Astrocyte of the spinal cord (primary cell): ENCODE measurements around the gene PYCR2.
A peak's percentile ranks its signal among the peaks of the same experiment; 100 is the strongest.

Experiments
- DNase-seq: peaks from one replicate; pipeline ENCODE4 v3.0.0; 2011; ENCODE audit warnings: low read depth, low spot score
- H3K4me3 ChIP-seq: 2 replicates; pipeline ENCODE4 v1.5.1; 2011; ENCODE audit warnings: low read depth, mild to moderate bottlenecking, low read length, moderate library complexity
- in situ Hi-C: cut with HindIII; loops from 2 replicates; pipeline ENCODE4 v1.10.0; 2017; ENCODE audit warnings: low sequenced_read_pairs
- TF ChIP-seq, protein P1 (sequence below): IDR thresholded peaks from 2 replicates; pipeline ENCODE4 v1.5.1; 2012; ENCODE audit warnings: low read depth, mild to moderate bottlenecking, low read length, inconsistent platforms

Gene PYCR2

DNA sequence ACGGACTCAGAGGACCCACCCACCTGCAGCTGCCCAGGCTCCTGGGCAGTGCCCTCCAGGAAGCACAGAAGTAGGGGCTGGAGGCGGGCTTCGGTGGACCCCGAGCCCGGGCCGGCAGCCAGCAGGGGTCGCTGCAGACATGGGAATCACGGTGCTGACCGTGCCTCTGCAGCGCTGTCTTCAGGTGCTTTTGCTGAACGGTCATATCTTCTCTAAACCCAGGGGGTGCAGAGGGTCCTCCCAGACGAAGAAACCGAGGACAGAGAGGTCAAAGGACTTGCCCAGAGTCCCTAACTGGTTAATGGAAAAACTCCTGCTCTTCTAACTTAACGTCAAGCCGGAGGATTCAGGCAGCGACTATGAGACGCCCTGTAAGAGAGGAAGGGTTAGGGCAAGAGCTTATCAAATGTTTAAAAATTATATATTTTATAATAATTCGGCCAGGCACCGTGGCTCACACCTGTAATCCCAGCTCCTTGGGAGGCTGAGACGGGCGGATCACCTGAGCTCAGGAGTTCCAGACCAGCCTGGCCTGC is 38.5 kb upstream of the PYCR2 start:
- DNase-seq = no peak
- in situ Hi-C loops = no loop called here
- H3K4me3 ChIP-seq = no peak overlapping the region
- TF ChIP-seq, protein P1, sequence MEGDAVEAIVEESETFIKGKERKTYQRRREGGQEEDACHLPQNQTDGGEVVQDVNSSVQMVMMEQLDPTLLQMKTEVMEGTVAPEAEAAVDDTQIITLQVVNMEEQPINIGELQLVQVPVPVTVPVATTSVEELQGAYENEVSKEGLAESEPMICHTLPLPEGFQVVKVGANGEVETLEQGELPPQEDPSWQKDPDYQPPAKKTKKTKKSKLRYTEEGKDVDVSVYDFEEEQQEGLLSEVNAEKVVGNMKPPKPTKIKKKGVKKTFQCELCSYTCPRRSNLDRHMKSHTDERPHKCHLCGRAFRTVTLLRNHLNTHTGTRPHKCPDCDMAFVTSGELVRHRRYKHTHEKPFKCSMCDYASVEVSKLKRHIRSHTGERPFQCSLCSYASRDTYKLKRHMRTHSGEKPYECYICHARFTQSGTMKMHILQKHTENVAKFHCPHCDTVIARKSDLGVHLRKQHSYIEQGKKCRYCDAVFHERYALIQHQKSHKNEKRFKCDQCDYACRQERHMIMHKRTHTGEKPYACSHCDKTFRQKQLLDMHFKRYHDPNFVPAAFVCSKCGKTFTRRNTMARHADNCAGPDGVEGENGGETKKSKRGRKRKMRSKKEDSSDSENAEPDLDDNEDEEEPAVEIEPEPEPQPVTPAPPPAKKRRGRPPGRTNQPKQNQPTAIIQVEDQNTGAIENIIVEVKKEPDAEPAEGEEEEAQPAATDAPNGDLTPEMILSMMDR = peak; percentile 74

DNA sequence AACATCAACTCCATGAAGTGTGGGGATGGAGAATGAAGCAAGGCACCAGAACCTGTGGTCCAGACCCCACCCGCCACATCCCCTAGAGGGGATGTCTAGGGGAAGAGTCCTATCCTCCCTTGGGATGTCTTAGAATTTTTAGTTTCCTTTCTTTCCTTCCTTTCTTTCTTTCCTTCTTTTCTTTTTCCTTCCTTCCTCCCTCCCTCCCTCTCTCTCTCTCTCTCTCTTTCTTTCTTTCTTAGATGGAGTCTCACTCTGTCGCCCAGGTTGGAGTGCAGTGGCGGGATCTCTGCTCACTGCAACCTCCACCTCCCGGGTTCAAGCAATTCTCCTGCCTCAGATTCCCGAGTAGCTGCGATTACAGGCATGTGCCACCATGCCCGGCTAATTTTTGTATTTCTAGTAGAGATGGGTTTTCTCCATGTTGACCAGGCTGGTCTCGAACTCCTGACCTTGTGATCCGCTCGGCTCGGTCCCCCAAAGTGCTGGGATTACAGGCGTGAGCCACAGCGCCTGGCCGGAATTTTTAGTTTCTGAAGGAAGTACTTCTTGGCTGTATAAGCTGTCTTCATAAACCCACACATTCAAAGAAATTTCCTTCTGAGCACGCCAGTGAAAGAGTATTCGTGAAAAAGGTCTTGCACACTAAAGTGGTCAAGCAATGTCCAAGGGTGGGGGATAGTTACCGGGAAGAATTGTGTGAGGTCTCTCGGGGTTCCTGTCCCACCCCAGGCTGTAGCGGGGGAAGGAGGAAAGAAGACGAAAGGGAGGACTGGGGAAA is 37.8 kb upstream of the PYCR2 start:
- DNase-seq = no peak
- TF ChIP-seq, protein P1 = no peak
- in situ Hi-C loops = no loop called here
- H3K4me3 ChIP-seq = no peak overlapping the region

DNA sequence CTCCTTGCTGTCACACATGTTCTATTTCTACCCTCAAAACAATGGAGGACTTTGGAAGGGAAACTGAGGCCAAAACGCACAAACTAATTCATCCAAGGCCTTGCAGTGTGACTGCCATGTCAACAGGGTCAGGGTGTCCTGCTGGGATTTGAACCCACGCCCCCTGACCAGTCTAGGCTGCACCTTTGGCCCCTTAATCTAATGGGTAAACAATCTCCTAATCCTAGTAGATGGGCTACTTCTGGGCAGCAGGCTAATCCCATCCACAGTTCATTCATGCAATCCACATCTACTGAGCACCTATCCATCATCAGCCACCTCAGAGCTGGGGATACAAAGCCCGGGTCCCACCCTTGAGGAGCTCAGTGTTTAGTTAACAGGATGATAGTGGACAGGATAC is 34.0 kb upstream of the PYCR2 start:
- TF ChIP-seq, protein P1 = no peak
- no peak for DNase-seq
- in situ Hi-C loops = no loop called here

DNA sequence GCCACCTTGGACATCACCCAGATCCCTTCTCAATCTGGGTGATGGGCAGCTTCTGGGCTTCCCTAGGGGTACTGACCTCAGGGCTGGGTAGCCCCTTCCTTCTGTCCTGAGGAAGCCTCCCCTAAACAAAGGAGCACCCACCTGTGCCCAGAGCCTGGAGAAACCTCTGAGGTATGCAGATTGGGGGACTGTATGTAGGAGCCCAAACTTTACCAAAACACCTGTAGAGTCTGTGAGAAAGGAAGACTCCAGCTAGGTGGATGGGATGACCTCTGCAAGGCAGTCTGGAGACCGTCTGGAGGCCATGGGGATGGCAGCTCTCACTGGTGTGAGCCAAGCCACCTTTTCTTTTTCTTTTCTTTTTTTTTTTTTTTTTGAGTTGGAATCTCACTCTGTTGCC is 30.7 kb upstream of the PYCR2 start:
- TF ChIP-seq, protein P1 = no peak
- no peak for DNase-seq
- in situ Hi-C loops = no loop called here
- no peak overlapping the region for H3K4me3 ChIP-seq

More for the DNA sequence above, 34.0 kb upstream of the PYCR2 start:
- no peak overlapping the region for H3K4me3 ChIP-seq

DNA sequence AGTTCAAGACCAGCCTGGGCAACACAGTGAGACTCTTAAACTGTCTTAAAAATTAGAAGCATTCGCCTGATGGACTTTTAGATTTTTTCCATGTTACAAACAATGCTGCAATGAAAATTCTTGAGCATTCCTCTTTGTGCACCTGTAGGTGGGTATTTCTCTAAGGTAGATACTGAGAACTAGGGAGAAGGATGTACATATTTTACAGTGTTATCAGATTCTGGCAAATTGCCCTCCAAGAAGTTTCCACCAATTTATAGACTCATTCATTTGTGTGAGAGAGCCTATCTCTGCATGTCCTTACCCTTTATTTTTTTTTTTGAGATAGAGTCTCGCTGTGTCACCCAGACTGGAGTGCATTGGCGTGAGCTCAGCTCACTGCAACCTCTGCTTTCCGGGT is 29.3 kb upstream of the PYCR2 start:
- no peak for DNase-seq
- no peak overlapping the region for H3K4me3 ChIP-seq
- TF ChIP-seq, protein P1 = no peak
- in situ Hi-C loops = no loop called here

DNA sequence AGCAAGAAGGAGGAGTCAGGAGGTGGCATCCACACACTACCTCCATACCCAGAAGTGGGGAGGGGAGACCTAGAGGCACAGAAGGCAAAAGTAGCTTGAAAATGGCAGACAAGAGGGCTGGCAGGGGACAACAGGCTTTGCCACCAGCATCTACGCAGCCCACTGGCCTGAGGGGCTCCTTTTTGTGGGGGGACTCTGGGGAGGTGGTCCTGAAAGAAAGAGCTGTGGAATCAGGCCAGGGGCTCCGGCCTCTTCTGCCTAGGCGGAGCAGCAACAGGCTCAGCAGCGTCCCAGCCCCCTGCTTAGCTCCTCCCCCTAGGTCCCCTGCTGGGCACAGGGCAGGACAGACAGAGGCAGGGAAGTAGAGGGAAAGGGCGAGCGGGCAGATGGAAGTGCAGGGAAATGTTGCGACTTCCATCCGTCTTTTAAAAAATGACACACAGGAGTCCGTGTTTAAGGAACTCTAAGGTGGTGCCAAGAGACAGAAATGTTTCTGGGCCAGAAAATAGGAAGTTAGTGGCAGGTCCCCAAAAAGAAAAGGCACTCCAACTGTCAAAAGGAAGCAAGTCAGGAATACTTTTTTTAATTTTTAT is 27.0 kb upstream of the PYCR2 start:
- DNase-seq = no peak
- no peak overlapping the region for H3K4me3 ChIP-seq
- in situ Hi-C loops = no loop called here
- TF ChIP-seq, protein P1 = no peak
